ENCODE results near the gene OGN.

Gene OGN

GRCh38 chr9:92404042-92404836 is at the start of gene OGN:
TSS of gene OGN (minus strand) at chr9:92404578. CDS start at chr9:92403407, 1,171 bp downstream.
- no peak for TF ChIP-seq CTCF (IDR thresholded peaks at IDR 0.05; ENCODE audit: low read depth, low read length)
- in situ Hi-C loops (cut with HindIII; ENCODE audit: low sequenced_read_pairs) = no loop called here
- H3K4me3 ChIP-seq (ENCODE audit: low read depth, low read length) = no peak within 1 kb of the TSS
- DNase-seq (ENCODE audit: low read depth, low spot score) = peak; percentile 62

- no peak for DNase-seq (ENCODE audit: low read depth, low spot score)
- no peak overlapping the region for H3K4me3 ChIP-seq (ENCODE audit: low read depth, low read length)
- in situ Hi-C loops (cut with HindIII; ENCODE audit: low sequenced_read_pairs) = no loop called here
- no peak for TF ChIP-seq CTCF (IDR thresholded peaks at IDR 0.05; ENCODE audit: low read depth, low read length)
Observed at GRCh38 chr9:92446536-92446935, 42.2 kb upstream of the OGN start.

GRCh38 chr9:92444841-92445240 is 40.5 kb upstream of the OGN start:
- in situ Hi-C loops (cut with HindIII; ENCODE audit: low sequenced_read_pairs) = no loop called here
- no peak for TF ChIP-seq CTCF (IDR thresholded peaks at IDR 0.05; ENCODE audit: low read depth, low read length)
- no peak for DNase-seq (ENCODE audit: low read depth, low spot score)
- H3K4me3 ChIP-seq (ENCODE audit: low read depth, low read length) = no peak overlapping the region

GRCh38 chr9:92440751-92441046 is 36.3 kb upstream of the OGN start:
- in situ Hi-C loops (cut with HindIII; ENCODE audit: low sequenced_read_pairs) = no loop called here
- TF ChIP-seq CTCF (IDR thresholded peaks at IDR 0.05; ENCODE audit: low read depth, low read length) = no peak
- no peak for DNase-seq (ENCODE audit: low read depth, low spot score)
- H3K4me3 ChIP-seq (ENCODE audit: low read depth, low read length) = no peak overlapping the region

GRCh38 chr9:92439921-92440750 is 35.8 kb upstream of the OGN start:
- no peak for TF ChIP-seq CTCF (IDR thresholded peaks at IDR 0.05; ENCODE audit: low read depth, low read length)
- peak; percentile 53 for DNase-seq (ENCODE audit: low read depth, low spot score)
- in situ Hi-C loops (cut with HindIII; ENCODE audit: low sequenced_read_pairs) = no loop called here
- no peak overlapping the region for H3K4me3 ChIP-seq (ENCODE audit: low read depth, low read length)

- in situ Hi-C loops (cut with HindIII; ENCODE audit: low sequenced_read_pairs) = no loop called here
- H3K4me3 ChIP-seq (ENCODE audit: low read depth, low read length) = no peak overlapping the region
- no peak for TF ChIP-seq CTCF (IDR thresholded peaks at IDR 0.05; ENCODE audit: low read depth, low read length)
- DNase-seq (ENCODE audit: low read depth, low spot score) = peak; percentile 52
Observed at GRCh38 chr9:92438900-92439526, 34.6 kb upstream of the OGN start.
